ENCODE data around the gene RRP15. TPM values are rescaled to one million over a fixed set of nuclear protein-coding genes. Genes with fewer than 3 reads are reported as not detected.

The RRP15 gene
- total RNA-seq, 1 experiment from 2014 or later = 25.5 TPM

DNA sequence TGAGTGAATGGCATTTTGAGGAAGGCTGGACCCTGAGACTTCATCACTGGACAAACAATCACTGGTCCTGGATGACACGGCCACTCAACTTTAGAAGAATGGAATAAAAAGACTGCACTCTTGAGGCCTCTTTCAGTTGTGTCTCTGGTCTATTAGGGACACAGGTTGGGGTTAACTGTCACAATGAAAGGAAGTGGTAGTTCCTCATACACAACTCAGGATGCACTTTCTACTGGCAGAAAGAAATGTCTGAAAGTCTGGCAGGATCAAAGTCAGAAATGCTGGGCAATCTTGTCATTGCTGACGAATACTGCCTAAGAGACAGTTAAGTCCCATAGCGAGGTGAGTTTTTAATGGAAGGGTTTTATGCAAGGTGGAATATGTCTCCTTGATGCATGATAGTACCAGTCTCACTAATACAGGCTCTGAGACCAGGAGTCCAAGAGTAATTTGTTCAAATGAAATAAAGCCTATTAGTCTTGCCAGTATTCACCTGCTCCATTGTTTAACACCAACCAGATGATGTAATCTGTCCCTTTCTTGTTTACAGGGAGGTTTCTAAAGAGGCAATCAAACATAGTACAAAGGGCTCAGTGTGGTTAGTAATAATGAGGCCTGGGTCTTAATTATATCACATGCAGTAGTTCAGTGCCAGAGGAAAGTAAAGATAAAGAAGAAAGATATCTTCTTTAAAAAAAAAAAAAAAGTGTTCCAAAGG, 11.2 kb upstream of the RRP15 start:
- no peaks in the 10 kb centered on the region for H3K9me3 ChIP-seq (ENCODE audit: control insufficient read depth in 1 of 2, insufficient read depth in 1 of 2, low read depth in 1 of 2, low read length in 2 of 2)
- no TSS peak for BruUV-seq (replicated peaks)
- H2AFZ ChIP-seq (ENCODE audit: low read depth, low read length, poor library complexity, severe bottlenecking) = no peak overlapping the region
- no peak overlapping the region for H3K27ac ChIP-seq (ENCODE audit: low read depth, low read length)
- H3K9ac ChIP-seq (ENCODE audit: low read length) = no peak overlapping the region
- TF ChIP-seq, protein P1, sequence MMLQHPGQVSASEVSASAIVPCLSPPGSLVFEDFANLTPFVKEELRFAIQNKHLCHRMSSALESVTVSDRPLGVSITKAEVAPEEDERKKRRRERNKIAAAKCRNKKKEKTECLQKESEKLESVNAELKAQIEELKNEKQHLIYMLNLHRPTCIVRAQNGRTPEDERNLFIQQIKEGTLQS (IDR thresholded peaks at IDR 0.05) = no peak
- no peak for TF ChIP-seq ELF1 (IDR thresholded peaks at IDR 0.05; ENCODE audit: borderline replicate concordance, low read depth)
- no peak for TF ChIP-seq EGR1 (IDR thresholded peaks at IDR 0.05; ENCODE audit: low read depth)
- TF ChIP-seq SIN3A (IDR thresholded peaks at IDR 0.05; ENCODE audit: low read depth) = no peak
- no peak for TF ChIP-seq ZBTB33 (IDR thresholded peaks at IDR 0.05; ENCODE audit: extremely low read depth, insufficient replicate concordance, low read length)
- TF ChIP-seq YY1 (IDR thresholded peaks at IDR 0.05; ENCODE audit: extremely low read depth, insufficient replicate concordance, low read depth, low read length) = no peak
- TF ChIP-seq FOSL1 (IDR thresholded peaks at IDR 0.05; ENCODE audit: low read depth) = no peak
- TF ChIP-seq JUND (IDR thresholded peaks at IDR 0.05) = no peak
- no peak for TF ChIP-seq CBX3 (IDR thresholded peaks at IDR 0.05; ENCODE audit: low read depth)
- no peak for TF ChIP-seq POLR2A (IDR thresholded peaks at IDR 0.05; ENCODE audit: borderline replicate concordance, extremely low read depth, insufficient read depth, insufficient read length)
- no peak for TF ChIP-seq SP1 (IDR thresholded peaks at IDR 0.05; ENCODE audit: low read depth)
- TF ChIP-seq MAX (IDR thresholded peaks at IDR 0.05) = no peak
- TF ChIP-seq TCF7L2 (IDR thresholded peaks at IDR 0.05; ENCODE audit: borderline replicate concordance, extremely low read depth, insufficient read depth, insufficient read length) = no peak
- TF ChIP-seq ZNF274 (IDR thresholded peaks at IDR 0.05; ENCODE audit: low read depth, low read length) = no peak
- H3K79me2 ChIP-seq (ENCODE audit: insufficient read depth, low read length) = no peaks in the 10 kb centered on the region
- H4K20me1 ChIP-seq (ENCODE audit: insufficient read depth) = no peaks in the 10 kb centered on the region
- ChIA-PET RAD21 (ENCODE audit: low non-redundant PET in 1 of 2, low total read pairs in 2 of 2, uncharacterized antibody in 2 of 2, unreplicated experiment in 2 of 2) (no interaction called here), CTCF (no interaction called here), POLR2A (no interaction called here)
- DNase-seq (ENCODE audit: low read depth, low spot score) = no peak
- no peak overlapping the region for H3K4me3 ChIP-seq (replicated peaks in 1 of 2; ENCODE audit: low read depth in 1 of 2, low read length in 2 of 2)
- no peaks in the 10 kb centered on the region for H3K27me3 ChIP-seq (ENCODE audit: insufficient read depth, low read length)
- H3K36me3 ChIP-seq (ENCODE audit: control insufficient read depth in 1 of 2, insufficient read depth in 2 of 2, low read length in 2 of 2) = no peaks in the 10 kb centered on the region
- no peaks in the 10 kb centered on the region for H3K9me2 ChIP-seq (ENCODE audit: insufficient read depth)
- no peak overlapping the region for H3K4me2 ChIP-seq (ENCODE audit: low read length)
- no peak for ATAC-seq
- intact Hi-C loops (cut with micrococcal nuclease) = no loop called here
- H3K4me1 ChIP-seq (ENCODE audit: control insufficient read depth in 1 of 2, insufficient read depth in 2 of 2, low read length in 2 of 2) = no peaks in the 10 kb centered on the region
